ENCODE results near the gene ATP5MC2. TPM values are rescaled to one million over a fixed set of nuclear protein-coding genes. Genes with fewer than 3 reads are reported as not detected.

ATP5MC2 gene
- total RNA-seq, 1 donor = 563 TPM

DNA sequence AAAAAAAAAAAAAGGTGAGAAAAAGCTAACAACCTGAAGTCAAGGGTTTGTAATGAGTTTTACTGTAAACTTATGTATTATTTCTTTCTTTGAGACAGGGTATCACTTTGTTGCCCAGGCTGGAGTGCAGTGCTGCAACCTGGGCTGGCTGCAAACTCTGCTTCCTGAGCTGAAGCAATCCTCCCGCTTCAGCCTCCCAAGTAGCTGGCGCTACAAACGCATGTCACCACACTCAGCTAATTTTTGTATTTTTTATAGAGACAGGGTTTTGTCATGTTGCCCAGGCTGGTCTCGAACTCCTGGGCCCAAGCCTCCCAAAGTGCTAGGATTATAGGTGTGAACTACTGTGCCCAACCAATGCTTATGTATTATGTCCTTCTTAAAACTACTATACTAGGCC lies 58.9 kb downstream of the ATP5MC2 start:
- DNase-seq (ENCODE audit: low read depth in 2 of 3, low spot score in 2 of 3) = no peak

Other genes with a start within 250 kb of the ATP5MC2 start
- 35.0 TPM for gene PRR13, start 234.3 kb downstream of the ATP5MC2 start, total RNA-seq
- 882 TPM for gene PCBP2, start 224.0 kb downstream of the ATP5MC2 start, total RNA-seq
- 33.1 TPM for gene MAP3K12, start 176.6 kb downstream of the ATP5MC2 start, total RNA-seq
- gene TARBP2, start 174.8 kb downstream of the ATP5MC2 start, total RNA-seq = 44.2 TPM
- gene NPFF, start 168.6 kb downstream of the ATP5MC2 start, total RNA-seq = not detected
- gene ATF7, start 49.7 kb downstream of the ATP5MC2 start, total RNA-seq = 13.5 TPM
- 155 TPM for gene CALCOCO1, start 51.4 kb upstream of the ATP5MC2 start, total RNA-seq
- gene CISTR, start 75.9 kb upstream of the ATP5MC2 start, total RNA-seq = not detected